Measurements from ENCODE around the gene CDK3.

The CDK3 gene

GRCh38 chr17:76033139-76033538 lies 32.5 kb downstream of the CDK3 start:
- H2AFZ ChIP-seq (ENCODE audit: low read length), result no peak overlapping the region
- no peaks in the 10 kb centered on the region for H4K20me1 ChIP-seq (ENCODE audit: insufficient read depth, low read length)
- H3K4me3 ChIP-seq (ENCODE audit: low read depth, low read length, poor library complexity, severe bottlenecking), result no peak overlapping the region
- no peak overlapping the region for H3K4me2 ChIP-seq (ENCODE audit: low read length)
- H3K9ac ChIP-seq (ENCODE audit: low read length), result no peak overlapping the region
- TF ChIP-seq CTCF (IDR thresholded peaks at IDR 0.05; ENCODE audit: low read length) (no peak), EZH2 (IDR thresholded peaks at IDR 0.05; ENCODE audit: borderline replicate concordance, low read length) (no peak)
- H3F3A ChIP-seq (ENCODE audit: insufficient read depth, low read length), result no peaks in the 10 kb centered on the region
- no peaks in the 10 kb centered on the region for H3K9me3 ChIP-seq (ENCODE audit: low read length)
- no peaks in the 10 kb centered on the region for H3K27me3 ChIP-seq (ENCODE audit: insufficient read depth, low read length)
- peaks cover under 1% of the 10 kb centered on the region; the same call in 1 of the 2 replicates for H3K36me3 ChIP-seq (ENCODE audit: insufficient read depth, low read length)
- no peaks in the 10 kb centered on the region for H3K9me2 ChIP-seq (ENCODE audit: low read depth, low read length)
- H3K4me1 ChIP-seq (ENCODE audit: insufficient read depth, low read length, severe bottlenecking), result peaks cover 10% of the 10 kb centered on the region
- H3K79me2 ChIP-seq (ENCODE audit: insufficient read depth, low read length), result no peaks in the 10 kb centered on the region
- H3K27ac ChIP-seq (ENCODE audit: low read depth, low read length, poor library complexity, severe bottlenecking), result no peak overlapping the region

- Histone ChIP-seq H3K4me2 (ENCODE audit: low read length) (no peak overlapping the region), H3K9me2 (ENCODE audit: low read depth, low read length) (no peaks in the 10 kb centered on the region), H3K27me3 (ENCODE audit: insufficient read depth, low read length) (no peaks in the 10 kb centered on the region), H3K4me3 (ENCODE audit: low read depth, low read length, poor library complexity, severe bottlenecking) (no peak overlapping the region), H3F3A (ENCODE audit: insufficient read depth, low read length) (no peaks in the 10 kb centered on the region), H3K9ac (ENCODE audit: low read length) (no peak overlapping the region), H3K4me1 (ENCODE audit: insufficient read depth, low read length, severe bottlenecking) (peaks cover 4% of the 10 kb centered on the region), H3K27ac (ENCODE audit: low read depth, low read length, poor library complexity, severe bottlenecking) (no peak overlapping the region), H2AFZ (ENCODE audit: low read length) (no peak overlapping the region), H3K9me3 (ENCODE audit: low read length) (no peaks in the 10 kb centered on the region), H4K20me1 (ENCODE audit: insufficient read depth, low read length) (no peaks in the 10 kb centered on the region), H3K79me2 (ENCODE audit: insufficient read depth, low read length) (no peaks in the 10 kb centered on the region), H3K36me3 (ENCODE audit: insufficient read depth, low read length) (peaks cover 16% of the 10 kb centered on the region)
- TF ChIP-seq CTCF (IDR thresholded peaks at IDR 0.05; ENCODE audit: low read length) (no peak), EZH2 (IDR thresholded peaks at IDR 0.05; ENCODE audit: borderline replicate concordance, low read length) (no peak)
These were observed 34.0 kb downstream of the CDK3 start for GRCh38 chr17:76034428-76035350.

- no peak overlapping the region for H3K9ac ChIP-seq (ENCODE audit: low read length)
- no peaks in the 10 kb centered on the region for H3K27me3 ChIP-seq (ENCODE audit: insufficient read depth, low read length)
- H3K4me1 ChIP-seq (ENCODE audit: insufficient read depth, low read length, severe bottlenecking), result no peaks in the 10 kb centered on the region
- no peaks in the 10 kb centered on the region for H4K20me1 ChIP-seq (ENCODE audit: insufficient read depth, low read length)
- no peak overlapping the region for H3K4me2 ChIP-seq (ENCODE audit: low read length)
- no peak for TF ChIP-seq CTCF (IDR thresholded peaks at IDR 0.05; ENCODE audit: low read length)
- no peak for TF ChIP-seq EZH2 (IDR thresholded peaks at IDR 0.05; ENCODE audit: borderline replicate concordance, low read length)
- H3K4me3 ChIP-seq (ENCODE audit: low read depth, low read length, poor library complexity, severe bottlenecking), result no peak overlapping the region
- H3K27ac ChIP-seq (ENCODE audit: low read depth, low read length, poor library complexity, severe bottlenecking), result no peak overlapping the region
- no peaks in the 10 kb centered on the region for H3K9me3 ChIP-seq (ENCODE audit: low read length)
- no peaks in the 10 kb centered on the region for H3F3A ChIP-seq (ENCODE audit: insufficient read depth, low read length)
- H3K9me2 ChIP-seq (ENCODE audit: low read depth, low read length), result no peaks in the 10 kb centered on the region
- H3K36me3 ChIP-seq (ENCODE audit: insufficient read depth, low read length), result peaks cover 35% of the 10 kb centered on the region
- no peaks in the 10 kb centered on the region for H3K79me2 ChIP-seq (ENCODE audit: insufficient read depth, low read length)
- no peak overlapping the region for H2AFZ ChIP-seq (ENCODE audit: low read length)
These were observed 36.0 kb downstream of the CDK3 start for GRCh38 chr17:76036497-76037261.
